Measurements from ENCODE around the gene CDADC1. TPM values are rescaled to one million over a fixed set of nuclear protein-coding genes. Genes with fewer than 3 reads are reported as not detected.
"Not testable (repeated sequence)": the region's sequence is repeated elsewhere in the genome, so short reads cannot be mapped to it uniquely, and the experiment has no call there.

CDADC1 gene
- total RNA-seq, 2 donors from 2014 or later: 8.9 to 10.1 TPM

DNA sequence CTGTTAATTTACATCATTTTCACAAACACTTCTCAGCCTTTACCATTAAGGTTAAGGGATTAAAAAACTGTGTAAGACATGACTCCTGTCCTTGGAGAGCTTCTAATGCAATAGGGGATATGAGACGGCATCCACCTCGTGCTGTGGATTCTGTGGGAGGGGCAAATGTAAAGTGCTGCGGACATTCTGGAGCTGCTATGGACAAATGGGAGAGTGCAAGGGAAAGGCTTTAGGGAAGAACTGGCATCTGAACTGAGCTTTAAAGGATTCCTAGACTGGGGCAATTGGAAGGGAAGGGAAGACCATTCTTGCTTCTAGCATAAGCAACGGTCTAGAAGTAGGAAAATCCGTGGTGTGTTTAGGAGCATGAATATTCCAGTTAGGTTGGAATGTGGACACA is 31.4 kb downstream of the CDADC1 start:
- intact Hi-C loops (cut with DNase I): no loop called here
- Histone ChIP-seq H3K9ac (ENCODE audit: low read depth in 2 of 2, low read length in 2 of 2) (no peak overlapping the region), H3K36me3 (no peaks in the 10 kb centered on the region), H3K27ac (no peak overlapping the region), H3K27me3 (no peaks in the 10 kb centered on the region), H3K9me3 (no peaks in the 10 kb centered on the region), H3K4me3 (no peak overlapping the region), H3K4me1 (no peaks in the 10 kb centered on the region)
- no peak for DNase-seq
- TF ChIP-seq, protein P1, sequence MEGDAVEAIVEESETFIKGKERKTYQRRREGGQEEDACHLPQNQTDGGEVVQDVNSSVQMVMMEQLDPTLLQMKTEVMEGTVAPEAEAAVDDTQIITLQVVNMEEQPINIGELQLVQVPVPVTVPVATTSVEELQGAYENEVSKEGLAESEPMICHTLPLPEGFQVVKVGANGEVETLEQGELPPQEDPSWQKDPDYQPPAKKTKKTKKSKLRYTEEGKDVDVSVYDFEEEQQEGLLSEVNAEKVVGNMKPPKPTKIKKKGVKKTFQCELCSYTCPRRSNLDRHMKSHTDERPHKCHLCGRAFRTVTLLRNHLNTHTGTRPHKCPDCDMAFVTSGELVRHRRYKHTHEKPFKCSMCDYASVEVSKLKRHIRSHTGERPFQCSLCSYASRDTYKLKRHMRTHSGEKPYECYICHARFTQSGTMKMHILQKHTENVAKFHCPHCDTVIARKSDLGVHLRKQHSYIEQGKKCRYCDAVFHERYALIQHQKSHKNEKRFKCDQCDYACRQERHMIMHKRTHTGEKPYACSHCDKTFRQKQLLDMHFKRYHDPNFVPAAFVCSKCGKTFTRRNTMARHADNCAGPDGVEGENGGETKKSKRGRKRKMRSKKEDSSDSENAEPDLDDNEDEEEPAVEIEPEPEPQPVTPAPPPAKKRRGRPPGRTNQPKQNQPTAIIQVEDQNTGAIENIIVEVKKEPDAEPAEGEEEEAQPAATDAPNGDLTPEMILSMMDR (IDR thresholded peaks at IDR 0.05): no peak

DNA sequence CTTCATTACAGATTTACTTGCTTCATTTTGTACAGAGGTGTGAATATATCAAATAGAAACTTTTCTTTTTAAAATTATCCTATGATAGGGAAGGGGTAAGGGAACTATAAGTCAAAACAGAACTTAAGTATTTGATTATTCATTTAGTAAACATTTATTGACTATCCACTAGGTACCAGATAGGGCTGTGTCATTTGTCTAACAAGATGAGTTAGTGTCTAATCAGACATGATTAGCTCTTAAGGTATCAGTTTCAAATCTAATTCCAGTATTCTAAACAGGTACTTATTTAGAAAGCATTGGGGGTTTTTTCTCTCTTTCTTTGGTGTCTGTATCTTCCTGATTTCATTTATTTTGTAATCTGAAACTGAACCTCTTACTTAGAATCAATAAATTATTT is 32.2 kb downstream of the CDADC1 start:
- intact Hi-C loops (cut with DNase I): loop anchor here (5.0 kb wide), 2 partner anchors 38 to 183 kb away; no protein-coding TSS in a partner anchor
- H3K27me3 ChIP-seq: no peaks in the 10 kb centered on the region
- H3K4me3 ChIP-seq: no peak overlapping the region
- no peaks in the 10 kb centered on the region for H3K4me1 ChIP-seq
- DNase-seq: no peak
- TF ChIP-seq, protein P1 (IDR thresholded peaks at IDR 0.05): no peak
- H3K36me3 ChIP-seq: no peaks in the 10 kb centered on the region
- no peaks in the 10 kb centered on the region for H3K9me3 ChIP-seq
- H3K9ac ChIP-seq (ENCODE audit: low read depth in 2 of 2, low read length in 2 of 2): no peak overlapping the region
- no peak overlapping the region for H3K27ac ChIP-seq

DNA sequence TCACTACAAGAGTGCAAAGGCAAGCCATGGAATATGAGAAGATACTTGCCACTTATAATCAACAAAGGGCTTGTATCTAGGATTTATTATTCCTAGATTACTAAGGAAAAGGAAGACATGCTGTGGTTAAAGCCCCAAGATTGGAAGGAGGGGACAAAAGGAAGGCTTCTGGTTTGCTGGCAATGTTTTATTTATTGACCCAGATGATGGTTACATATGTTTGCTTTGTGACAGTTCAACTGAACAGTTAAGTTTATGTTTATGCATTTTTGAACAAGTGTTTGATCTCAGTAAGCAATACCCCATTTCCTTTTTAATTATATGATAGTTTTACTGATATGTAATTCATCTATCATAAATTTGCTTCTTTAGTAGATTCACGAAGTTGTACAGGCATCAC is 40.3 kb downstream of the CDADC1 start:
- TF ChIP-seq, protein P1 (IDR thresholded peaks at IDR 0.05): no peak
- no peak for DNase-seq
- H3K36me3 ChIP-seq: no peaks in the 10 kb centered on the region
- H3K9me3 ChIP-seq: no peaks in the 10 kb centered on the region
- no peaks in the 10 kb centered on the region for H3K4me1 ChIP-seq
- H3K4me3 ChIP-seq: no peak overlapping the region
- no peak overlapping the region for H3K9ac ChIP-seq (ENCODE audit: low read depth in 2 of 2, low read length in 2 of 2)
- intact Hi-C loops (cut with DNase I): no loop called here
- no peak overlapping the region for H3K27ac ChIP-seq
- H3K27me3 ChIP-seq: no peaks in the 10 kb centered on the region

DNA sequence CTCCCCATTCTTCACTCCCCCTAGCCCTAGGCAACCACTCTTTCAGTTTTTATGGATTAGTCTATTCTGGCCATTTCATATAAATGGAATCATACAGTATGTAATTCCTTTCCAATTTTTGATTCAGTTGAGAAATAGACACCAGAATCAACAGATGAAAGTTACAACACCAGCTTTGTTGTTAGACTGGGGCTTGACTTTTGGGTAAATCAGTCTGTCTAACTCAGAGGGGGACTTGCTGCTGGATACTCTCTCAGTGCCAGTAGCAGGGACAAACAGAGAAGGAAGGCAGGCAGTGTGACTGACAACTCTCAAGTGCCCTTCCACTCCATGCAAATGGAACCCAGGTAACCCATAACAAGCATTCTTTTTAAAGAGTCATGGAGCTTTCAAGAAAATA is 40.7 kb downstream of the CDADC1 start:
- H3K27me3 ChIP-seq: no peaks in the 10 kb centered on the region
- H3K9ac ChIP-seq (ENCODE audit: low read depth in 2 of 2, low read length in 2 of 2): no peak overlapping the region
- H3K4me3 ChIP-seq: no peak overlapping the region
- H3K36me3 ChIP-seq: no peaks in the 10 kb centered on the region
- H3K4me1 ChIP-seq: no peaks in the 10 kb centered on the region
- no peak for DNase-seq
- TF ChIP-seq, protein P1 (IDR thresholded peaks at IDR 0.05): no peak
- intact Hi-C loops (cut with DNase I): no loop called here
- H3K9me3 ChIP-seq: no peaks in the 10 kb centered on the region
- no peak overlapping the region for H3K27ac ChIP-seq

DNA sequence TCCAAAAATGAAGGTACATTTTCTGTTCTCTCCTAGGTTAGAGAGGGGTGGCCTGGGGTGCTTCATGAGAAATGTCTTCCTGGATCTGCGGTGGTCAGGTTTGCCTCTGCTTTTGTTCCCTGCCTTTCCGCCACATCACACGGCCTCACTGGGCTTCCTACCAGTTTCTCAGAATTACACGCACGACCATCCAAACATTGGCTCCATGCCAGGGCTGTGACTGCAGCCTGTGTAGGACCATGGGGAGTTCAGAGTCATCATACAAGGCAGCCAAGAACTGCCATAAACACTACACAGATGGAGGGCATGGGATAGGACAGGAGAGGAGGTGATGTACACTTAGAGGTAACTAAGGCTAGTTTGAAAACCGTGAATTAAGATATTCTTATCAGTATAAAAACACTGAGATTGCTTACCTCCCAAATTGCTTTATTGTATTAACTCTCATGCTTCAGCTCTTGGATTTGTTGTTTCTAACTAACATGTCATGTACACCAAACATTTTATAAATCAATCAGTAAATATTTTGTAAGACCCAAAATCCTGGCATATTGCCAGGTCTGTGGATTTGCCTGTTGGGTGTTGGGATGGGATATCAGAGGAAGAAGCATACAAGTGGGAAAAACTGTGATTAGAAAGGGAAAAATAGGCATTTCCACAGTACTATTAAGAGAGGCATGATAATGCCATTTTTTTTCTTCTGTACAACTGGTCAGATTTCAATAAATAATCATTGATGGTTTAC is 45.2 kb downstream of the CDADC1 start:
- Histone ChIP-seq H3K36me3 (no peaks in the 10 kb centered on the region), H3K27ac (no peak overlapping the region), H3K27me3 (no peaks in the 10 kb centered on the region), H3K9ac (ENCODE audit: low read depth in 2 of 2, low read length in 2 of 2) (no peak overlapping the region), H3K4me3 (no peak overlapping the region), H3K4me1 (no peaks in the 10 kb centered on the region), H3K9me3 (no peaks in the 10 kb centered on the region)
- TF ChIP-seq, protein P1 (IDR thresholded peaks at IDR 0.05): no peak
- intact Hi-C loops (cut with DNase I): no loop called here
- DNase-seq: no peak

DNA sequence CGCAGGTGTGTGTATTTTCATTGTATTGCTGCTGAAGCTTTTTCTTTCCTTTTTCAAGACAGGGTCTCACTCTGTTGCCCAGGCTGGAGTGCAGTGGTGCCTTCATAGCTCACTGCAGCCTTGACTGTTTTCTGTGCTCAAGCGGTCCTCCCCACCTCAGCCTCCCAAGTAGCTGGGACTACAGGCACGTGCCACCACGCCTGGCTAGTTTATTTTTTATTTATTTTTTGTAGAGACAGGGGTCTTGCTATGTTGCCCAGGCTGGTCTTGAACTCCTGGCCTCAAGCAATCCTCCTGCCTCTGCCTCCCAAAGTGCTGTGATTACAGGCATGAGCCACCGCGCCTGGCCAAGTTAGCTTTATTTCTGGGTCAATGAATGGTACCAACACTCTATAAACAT is 47.0 kb downstream of the CDADC1 start:
- intact Hi-C loops (cut with DNase I); H3K27me3 ChIP-seq; H3K4me1 ChIP-seq; H3K9ac ChIP-seq (ENCODE audit: low read depth in 2 of 2, low read length in 2 of 2); H3K36me3 ChIP-seq; H3K27ac ChIP-seq; DNase-seq; H3K4me3 ChIP-seq; H3K9me3 ChIP-seq: not testable (repeated sequence)
